ENCODE results near the gene MDGA2.

- TF ChIP-seq CTCF (IDR thresholded peaks at IDR 0.05 in 2 of 3, conservative IDR thresholded peaks at IDR 0.05 in 1 of 3; ENCODE audit: borderline replicate concordance in 1 of 3, insufficient read depth in 1 of 3, low read depth in 2 of 3, low read length in 2 of 3) (no peak), POLR2A (IDR thresholded peaks at IDR 0.05; ENCODE audit: borderline replicate concordance, extremely low read depth, insufficient read depth, insufficient read length) (no peak), CEBPB (IDR thresholded peaks at IDR 0.05; ENCODE audit: low read depth) (no peak), CBX3 (IDR thresholded peaks at IDR 0.05; ENCODE audit: low read depth) (no peak), RAD21 (IDR thresholded peaks at IDR 0.05; ENCODE audit: low read depth) (no peak), MAX (IDR thresholded peaks at IDR 0.05) (no peak), POLR2AphosphoS5 (IDR thresholded peaks at IDR 0.05; ENCODE audit: low read depth, low read length) (no peak), SRF (IDR thresholded peaks at IDR 0.05; ENCODE audit: low read depth) (no peak), ZFX (IDR thresholded peaks at IDR 0.05) (no peak)
These were observed 434.5 kb downstream of the MDGA2 start for GRCh38 chr14:47240748-47241437.
